ENCODE measurements around the gene SYT15.

SYT15 gene

DNA sequence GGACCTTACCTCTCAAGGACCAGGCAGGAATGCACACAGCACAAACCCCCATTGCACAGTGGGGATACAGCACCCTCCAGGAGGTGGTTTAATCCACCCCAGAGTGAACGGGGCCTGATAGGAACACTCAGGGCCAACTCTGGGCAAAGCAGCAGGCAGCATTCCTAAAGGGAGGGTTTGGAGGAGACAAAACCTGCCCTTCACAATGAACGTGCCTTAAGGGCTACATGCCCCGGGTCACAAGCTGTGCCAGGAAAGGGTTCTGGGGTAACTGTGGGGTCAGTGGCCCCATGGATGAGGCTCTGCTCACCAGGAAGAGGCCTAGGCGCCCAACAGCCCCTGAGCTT lies 23.6 kb upstream of the SYT15 start:
- TF ChIP-seq CTCF (IDR thresholded peaks at IDR 0.05; ENCODE audit: low read depth, low read length, missing control alignments), result no peak
- no peak for DNase-seq (ENCODE audit: low read depth)
- in situ Hi-C loops (cut with HindIII; ENCODE audit: low sequenced_read_pairs), result no loop called here
- H3K4me3 ChIP-seq (ENCODE audit: low read depth, low read length), result no peak overlapping the region

- no peak for DNase-seq (ENCODE audit: low read depth)
- H3K4me3 ChIP-seq (ENCODE audit: low read depth, low read length), result peak overlapping the region; percentile 42
- in situ Hi-C loops (cut with HindIII; ENCODE audit: low sequenced_read_pairs), result no loop called here
- TF ChIP-seq CTCF (IDR thresholded peaks at IDR 0.05; ENCODE audit: low read depth, low read length, missing control alignments), result no peak
Observed at GRCh38 chr10:46555713-46556514, 23.0 kb upstream of the SYT15 start.

GRCh38 chr10:46556515-46557318 lies 22.2 kb upstream of the SYT15 start, which contains the start of gene GPRIN2:
TSS of gene GPRIN2 (minus strand) at chr10:46556658. CDS start at chr10:46550736, 5,922 bp downstream.
- H3K4me3 ChIP-seq (ENCODE audit: low read depth, low read length), result peak within 1 kb of the TSS; percentile 42
- in situ Hi-C loops (cut with HindIII; ENCODE audit: low sequenced_read_pairs), result no loop called here
- no peak for TF ChIP-seq CTCF (IDR thresholded peaks at IDR 0.05; ENCODE audit: low read depth, low read length, missing control alignments)
- no peak for DNase-seq (ENCODE audit: low read depth)

GRCh38 chr10:46557319-46558121 lies 21.4 kb upstream of the SYT15 start:
- H3K4me3 ChIP-seq (ENCODE audit: low read depth, low read length), result no peak overlapping the region
- no peak for DNase-seq (ENCODE audit: low read depth)
- in situ Hi-C loops (cut with HindIII; ENCODE audit: low sequenced_read_pairs), result no loop called here
- TF ChIP-seq CTCF (IDR thresholded peaks at IDR 0.05; ENCODE audit: low read depth, low read length, missing control alignments), result no peak

GRCh38 chr10:46558122-46558391 lies 20.9 kb upstream of the SYT15 start:
- no peak overlapping the region for H3K4me3 ChIP-seq (ENCODE audit: low read depth, low read length)
- in situ Hi-C loops (cut with HindIII; ENCODE audit: low sequenced_read_pairs), result no loop called here
- no peak for TF ChIP-seq CTCF (IDR thresholded peaks at IDR 0.05; ENCODE audit: low read depth, low read length, missing control alignments)
- no peak for DNase-seq (ENCODE audit: low read depth)

- TF ChIP-seq CTCF (IDR thresholded peaks at IDR 0.05; ENCODE audit: low read depth, low read length, missing control alignments), result no peak
- H3K4me3 ChIP-seq (ENCODE audit: low read depth, low read length), result no peak overlapping the region
- in situ Hi-C loops (cut with HindIII; ENCODE audit: low sequenced_read_pairs), result no loop called here
- no peak for DNase-seq (ENCODE audit: low read depth)
Observed at GRCh38 chr10:46558392-46559185, 20.3 kb upstream of the SYT15 start.

All from astrocyte of the cerebellum (primary cell).